Chondrocyte (in vitro differentiated cells): ENCODE data around the gene NMBR. TPM values are rescaled to one million over a fixed set of nuclear protein-coding genes. Genes with fewer than 3 reads are reported as not detected.
"Not testable (repeated sequence)": the region's sequence is repeated elsewhere in the genome, so short reads cannot be mapped to it uniquely, and the experiment has no call there.

ENCODE experiments used
- DNase-seq: peaks from one replicate; pipeline ENCODE4 v3.0.0; 2021; ENCODE audit warnings: mixed read lengths, low spot score
- H3K27ac Mint-ChIP-seq: one replicate; pipeline ENCODE4 v1.8.0; 2021; ENCODE audit warnings: mild to moderate bottlenecking, moderate library complexity, mixed read lengths; ENCODE audit not compliant: unreplicated experiment
- H3K27me3 Mint-ChIP-seq: 2 replicates; pipeline ENCODE4 v1.8.0; 2021; ENCODE audit warnings: low read depth, mixed read lengths
- H3K36me3 Mint-ChIP-seq: 2 replicates; pipeline ENCODE4 v1.8.0; 2021; ENCODE audit warnings: low read depth, mixed read lengths
- H3K4me1 Mint-ChIP-seq: 2 replicates; pipeline ENCODE4 v1.8.0; 2021; ENCODE audit warnings: low read depth, mild to moderate bottlenecking, mixed read lengths
- H3K4me3 Mint-ChIP-seq: one replicate; pipeline ENCODE4 v1.8.0; 2021; ENCODE audit warnings: mild to moderate bottlenecking, moderate library complexity, mixed read lengths; ENCODE audit not compliant: unreplicated experiment
- H3K9me3 Mint-ChIP-seq: 2 replicates; pipeline ENCODE4 v1.8.0; 2021; ENCODE audit warnings: low read depth, mixed read lengths
- CTCF ChIP-seq: fragments of 200-600 bp; sonication (generic); IDR thresholded peaks from 2 replicates; pipeline ENCODE4 v1.5.0; 2021; ENCODE audit warnings: antibody characterized with exemption, mild to moderate bottlenecking, moderate library complexity
- total RNA-seq: library from RNA; stranded (reverse); gene quantifications from 3 replicates; pipeline ENCODE4 v1.2.1, GENCODE V29; 2021

The NMBR gene
- total RNA-seq, 1 donor from 2014 or later, result not detected

DNA sequence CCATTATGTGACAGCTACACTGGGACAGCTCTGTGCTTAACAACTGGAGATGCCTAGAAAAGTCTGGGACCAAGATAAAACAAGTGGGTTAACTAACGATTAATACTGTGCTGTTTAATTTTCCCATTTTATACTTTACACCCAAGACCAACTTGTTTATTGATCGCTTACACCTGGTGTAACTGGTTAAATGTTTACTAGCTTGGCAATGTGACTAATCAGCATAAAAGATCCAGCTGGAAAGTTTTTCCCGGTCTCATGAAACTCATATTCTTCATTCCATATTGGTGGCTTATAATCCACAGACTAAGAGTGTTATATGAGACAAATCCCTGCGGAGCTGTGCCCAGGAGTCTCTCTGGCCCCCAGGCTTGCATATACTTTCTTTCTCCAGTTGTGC, 115.9 kb downstream of the NMBR start:
- Mint-ChIP-seq H3K4me1 (peaks cover 2% of the 10 kb centered on the region), H3K4me3 (no peak overlapping the region), H3K36me3 (no peaks in the 10 kb centered on the region), H3K27ac (no peak overlapping the region), H3K27me3 (no peaks in the 10 kb centered on the region), H3K9me3 (peaks cover 13% of the 10 kb centered on the region)
- DNase-seq, result no peak
- TF ChIP-seq CTCF, result no peak

DNA sequence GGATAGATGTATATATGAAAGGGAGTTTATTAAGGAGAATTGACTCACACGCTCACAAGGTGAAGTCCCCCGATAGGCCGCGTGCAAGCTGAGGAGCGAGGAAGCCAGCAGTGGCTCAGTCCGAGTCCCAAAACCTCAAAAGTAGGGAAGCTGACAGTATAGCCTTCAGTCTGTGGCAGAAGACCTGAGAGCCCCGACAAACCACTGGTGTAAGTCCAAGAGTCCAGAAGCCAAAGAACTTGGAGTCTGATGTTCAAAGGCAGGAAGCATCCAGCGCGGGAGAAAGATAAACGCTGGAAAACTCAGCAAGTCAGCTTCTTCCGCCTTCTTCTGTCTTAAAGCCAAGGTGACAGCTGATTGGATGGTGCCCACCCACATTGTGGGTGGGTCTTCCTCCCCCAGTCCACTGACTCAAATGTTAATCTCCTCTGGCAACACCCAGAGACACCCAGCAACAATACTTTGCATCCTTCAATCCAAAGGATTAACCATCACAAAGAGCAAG, 116.8 kb downstream of the NMBR start:
- DNase-seq, result no peak
- Mint-ChIP-seq H3K36me3 (no peaks in the 10 kb centered on the region), H3K9me3 (peaks cover 10% of the 10 kb centered on the region), H3K27ac (peak overlapping the region; percentile 55), H3K4me1 (peaks cover 2% of the 10 kb centered on the region), H3K4me3 (peak overlapping the region; percentile 76), H3K27me3 (no peaks in the 10 kb centered on the region)
- TF ChIP-seq CTCF, result no peak

DNA sequence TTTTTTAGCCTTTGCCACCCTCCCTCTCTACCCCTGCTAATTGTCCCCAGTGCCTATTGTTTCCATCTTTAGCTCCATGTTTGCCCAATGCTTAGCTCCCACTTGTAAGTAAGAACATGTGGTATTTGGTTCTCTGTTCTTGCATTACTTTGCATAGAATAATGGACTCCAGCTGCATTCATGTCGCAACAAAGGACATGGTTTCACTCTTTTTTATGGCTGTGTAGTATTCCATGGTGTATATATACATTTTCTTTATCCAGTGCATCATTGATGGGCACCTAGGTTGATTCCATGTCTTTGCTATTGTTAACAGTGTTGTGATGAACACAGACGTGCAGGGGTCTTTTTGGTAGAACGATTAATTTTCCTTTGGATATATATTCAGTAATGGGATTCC, 118.4 kb downstream of the NMBR start:
- H3K27me3 Mint-ChIP-seq, result no peaks in the 10 kb centered on the region
- DNase-seq, result no peak
- TF ChIP-seq CTCF, result no peak
- H3K27ac Mint-ChIP-seq, result no peak overlapping the region
- no peaks in the 10 kb centered on the region for H3K36me3 Mint-ChIP-seq
- no peak overlapping the region for H3K4me3 Mint-ChIP-seq
- peaks cover 3% of the 10 kb centered on the region for H3K4me1 Mint-ChIP-seq
- H3K9me3 Mint-ChIP-seq, result peaks cover 10% of the 10 kb centered on the region

DNA sequence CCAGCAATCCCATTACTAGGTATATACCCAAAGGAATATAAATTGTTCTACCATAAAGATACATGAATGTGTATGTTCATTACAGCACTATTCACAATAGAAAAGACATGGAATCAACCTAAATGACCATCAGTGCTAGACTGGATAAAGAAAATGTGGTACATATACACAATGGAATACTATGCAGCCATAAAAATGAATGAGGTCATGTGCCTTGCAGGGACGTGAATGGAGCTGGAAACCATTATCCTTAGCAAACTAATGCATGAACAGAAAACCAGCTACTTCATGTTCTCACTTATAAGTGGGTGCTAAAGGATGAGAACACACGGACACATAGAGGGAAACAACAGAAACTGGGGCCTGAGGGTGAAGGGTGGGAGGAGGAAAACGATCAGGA, 119.1 kb downstream of the NMBR start:
- H3K9me3 Mint-ChIP-seq, H3K27me3 Mint-ChIP-seq, H3K36me3 Mint-ChIP-seq, H3K4me3 Mint-ChIP-seq, DNase-seq, H3K4me1 Mint-ChIP-seq, H3K27ac Mint-ChIP-seq: not testable (repeated sequence)

DNA sequence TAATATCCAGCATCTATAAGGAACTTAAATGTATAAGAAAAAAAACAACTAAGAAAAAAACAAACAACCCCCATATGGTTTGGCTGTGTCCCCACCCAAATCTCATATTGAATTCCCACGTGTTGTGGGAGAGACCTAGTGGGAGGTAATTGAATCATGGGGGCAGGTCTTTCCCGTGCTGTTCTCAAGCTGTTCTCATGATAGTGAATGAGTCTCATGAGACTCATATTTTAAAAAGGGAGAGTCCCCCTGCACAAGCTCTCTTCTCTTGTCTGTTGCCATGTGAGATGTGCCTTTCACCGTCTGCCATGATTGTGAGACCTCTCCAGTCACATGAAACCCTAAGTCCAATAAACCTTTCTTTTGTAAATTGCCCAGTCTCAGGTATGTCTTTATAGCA, 119.8 kb downstream of the NMBR start:
- no peak for TF ChIP-seq CTCF
- peaks cover 9% of the 10 kb centered on the region for H3K4me1 Mint-ChIP-seq
- H3K4me3 Mint-ChIP-seq, result no peak overlapping the region
- H3K36me3 Mint-ChIP-seq, result no peaks in the 10 kb centered on the region
- DNase-seq, result no peak
- H3K27me3 Mint-ChIP-seq, result no peaks in the 10 kb centered on the region
- peaks cover 10% of the 10 kb centered on the region for H3K9me3 Mint-ChIP-seq
- H3K27ac Mint-ChIP-seq, result no peak overlapping the region

DNA sequence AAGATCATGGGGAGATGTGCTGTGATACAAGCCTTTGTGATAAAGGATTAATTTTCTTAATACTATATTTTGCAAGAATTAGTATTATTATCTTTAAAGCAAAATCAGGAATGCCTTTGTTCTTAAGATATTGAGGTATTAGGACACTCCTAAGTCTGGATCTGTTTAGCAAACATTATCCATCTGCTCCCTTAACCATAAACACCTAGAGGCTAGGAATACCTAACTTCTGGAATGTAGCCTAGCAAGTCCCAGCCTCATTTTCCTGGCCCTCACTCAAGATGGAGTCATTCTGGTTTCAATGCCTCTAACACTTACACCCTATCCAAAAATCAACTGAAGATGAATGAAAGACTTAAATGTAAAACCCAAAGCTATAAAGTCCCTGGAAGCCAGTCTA, 120.5 kb downstream of the NMBR start:
- TF ChIP-seq CTCF, result no peak

More for the DNA sequence above, 120.5 kb downstream of the NMBR start:
- no peak for DNase-seq
- Mint-ChIP-seq H3K27me3 (no peaks in the 10 kb centered on the region), H3K9me3 (peaks cover 10% of the 10 kb centered on the region), H3K4me3 (no peak overlapping the region), H3K4me1 (peaks cover 9% of the 10 kb centered on the region), H3K36me3 (no peaks in the 10 kb centered on the region), H3K27ac (no peak overlapping the region)
